Measurements from ENCODE around the gene RER1.

Gene RER1, protein sequence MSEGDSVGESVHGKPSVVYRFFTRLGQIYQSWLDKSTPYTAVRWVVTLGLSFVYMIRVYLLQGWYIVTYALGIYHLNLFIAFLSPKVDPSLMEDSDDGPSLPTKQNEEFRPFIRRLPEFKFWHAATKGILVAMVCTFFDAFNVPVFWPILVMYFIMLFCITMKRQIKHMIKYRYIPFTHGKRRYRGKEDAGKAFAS

DNA sequence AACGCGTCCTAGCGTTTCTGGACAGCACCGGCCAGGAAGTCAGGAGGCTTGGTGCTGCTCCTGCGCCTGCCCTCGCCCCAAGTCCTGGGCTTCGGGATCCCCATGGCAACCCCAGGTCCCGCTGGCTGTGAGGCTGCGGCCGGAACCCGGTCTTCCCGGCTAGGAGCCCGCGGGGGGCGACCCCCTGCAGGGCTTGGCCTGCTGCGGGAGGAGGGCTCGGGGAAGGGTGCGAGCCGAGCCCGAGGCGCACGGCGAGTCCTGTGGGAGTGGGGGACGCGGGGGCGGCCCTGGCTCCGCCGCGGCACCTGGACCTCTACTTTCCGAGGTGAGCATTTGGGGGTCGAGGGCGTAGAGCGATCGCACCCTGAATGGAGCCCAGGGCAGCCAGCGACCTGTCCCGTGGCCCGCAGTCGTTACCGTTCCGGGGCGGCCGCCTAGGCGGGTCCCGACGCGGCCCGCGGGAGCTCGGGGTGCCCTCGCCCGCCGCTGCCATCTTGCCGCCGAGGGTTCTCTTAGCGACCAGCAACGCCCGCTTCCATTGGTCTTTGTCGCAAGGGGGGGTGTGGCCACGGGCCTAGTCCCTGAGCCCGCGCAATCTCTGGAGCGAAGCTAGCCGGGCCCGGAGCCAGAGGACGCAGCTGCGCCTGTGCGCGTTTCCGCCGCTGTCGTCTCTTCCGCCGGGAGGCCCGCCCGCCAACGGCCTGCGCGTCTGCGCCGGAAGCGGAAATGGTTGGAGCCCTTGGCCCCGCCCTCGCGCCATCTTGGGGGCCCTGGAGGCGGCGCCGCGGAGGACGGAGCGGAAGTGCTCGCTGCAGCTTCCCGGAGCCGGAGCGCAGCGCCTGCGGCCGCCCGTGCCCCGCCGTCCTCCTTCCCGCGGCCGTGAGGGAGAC lies at the start of gene RER1, which contains the start of gene MORN1:
Gene RER1, plus strand, starts transcription at position 801 of the 890 bp plus-strand sequence. CDS start 3,950 bp downstream, outside the sequence.
Gene MORN1, minus strand, starts transcription at position 514 of the 890 bp plus-strand sequence. Its CDS starts 21 bp downstream, at position 493.
- DNase-seq (ENCODE audit: low spot score): peak; percentile 99

DNA sequence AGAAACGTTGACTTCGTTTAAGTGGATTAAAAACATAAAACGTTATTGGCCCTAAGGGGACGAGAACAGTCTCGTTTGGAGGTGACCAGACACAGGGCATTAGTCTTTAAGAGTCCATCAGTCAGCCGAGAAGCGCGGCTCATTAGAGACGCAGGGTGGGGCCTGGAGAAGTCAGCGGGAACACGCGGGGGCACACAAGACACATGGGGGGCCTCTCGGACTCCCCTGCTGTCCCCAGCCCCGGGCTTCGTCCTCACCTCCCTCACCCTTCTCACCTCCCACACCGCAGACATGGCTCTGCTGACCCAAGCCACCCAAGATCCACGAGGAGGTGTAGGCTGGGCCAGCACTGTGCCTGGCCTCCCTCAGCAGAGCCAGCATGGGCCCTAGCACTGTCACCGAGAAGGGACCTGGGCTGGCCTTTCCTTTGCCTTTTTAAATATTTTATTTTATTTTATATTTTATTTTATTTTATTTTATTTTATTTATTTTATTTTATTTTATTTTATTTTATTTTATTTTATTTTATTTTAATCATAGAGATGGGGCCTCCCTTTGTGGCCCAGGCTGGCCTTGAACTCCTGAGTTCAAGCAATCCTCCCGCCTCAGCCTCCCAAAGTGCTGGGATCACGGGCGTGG lies 49.1 kb upstream of the RER1 start:
- DNase-seq (ENCODE audit: low spot score): no peak

DNA sequence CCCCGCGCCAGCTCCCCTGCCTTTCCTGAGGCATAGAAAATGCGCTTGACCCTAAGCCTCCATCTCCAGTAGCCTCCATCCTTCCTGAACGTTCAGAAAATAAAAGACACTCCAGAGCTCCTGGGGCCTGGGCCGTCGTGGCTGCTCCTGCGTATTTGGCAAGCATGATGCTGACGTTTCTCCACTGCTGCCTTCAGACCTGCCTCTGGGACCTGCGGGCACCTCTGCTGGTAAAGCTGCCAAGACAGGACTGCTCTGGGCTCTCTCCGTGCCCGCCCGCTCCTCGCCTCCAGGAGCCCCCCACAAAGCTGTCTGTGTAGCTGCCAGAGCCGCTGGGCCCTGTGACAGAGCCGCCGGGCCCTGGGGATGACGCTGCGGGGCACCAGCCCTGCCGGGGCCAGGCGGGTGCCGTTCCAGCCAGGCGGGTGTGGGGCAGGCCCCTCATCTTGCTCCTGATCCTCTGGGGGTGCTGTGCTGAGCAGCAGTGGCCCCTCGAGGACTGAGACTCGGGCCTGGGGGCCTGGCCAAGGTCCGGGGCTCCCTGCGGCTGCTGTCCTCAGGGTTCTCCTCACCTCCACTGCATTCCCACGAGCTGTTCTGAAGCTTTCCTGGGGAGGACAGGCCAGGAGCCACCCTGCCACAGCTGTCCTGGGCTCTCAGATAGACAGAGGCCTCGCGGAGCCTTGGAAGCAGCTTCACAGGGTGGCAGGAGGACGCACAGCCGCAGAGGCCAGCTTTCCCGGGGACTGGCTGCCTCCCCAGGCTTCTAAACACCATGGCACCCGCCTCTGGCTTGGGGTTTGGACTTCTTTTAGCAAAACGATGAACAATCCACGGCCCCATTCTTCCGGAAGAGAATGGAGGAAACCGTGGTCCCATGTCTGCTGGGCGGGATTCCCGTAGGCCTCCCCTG lies 48.4 kb upstream of the RER1 start:
- no peak for DNase-seq (ENCODE audit: low spot score)

DNA sequence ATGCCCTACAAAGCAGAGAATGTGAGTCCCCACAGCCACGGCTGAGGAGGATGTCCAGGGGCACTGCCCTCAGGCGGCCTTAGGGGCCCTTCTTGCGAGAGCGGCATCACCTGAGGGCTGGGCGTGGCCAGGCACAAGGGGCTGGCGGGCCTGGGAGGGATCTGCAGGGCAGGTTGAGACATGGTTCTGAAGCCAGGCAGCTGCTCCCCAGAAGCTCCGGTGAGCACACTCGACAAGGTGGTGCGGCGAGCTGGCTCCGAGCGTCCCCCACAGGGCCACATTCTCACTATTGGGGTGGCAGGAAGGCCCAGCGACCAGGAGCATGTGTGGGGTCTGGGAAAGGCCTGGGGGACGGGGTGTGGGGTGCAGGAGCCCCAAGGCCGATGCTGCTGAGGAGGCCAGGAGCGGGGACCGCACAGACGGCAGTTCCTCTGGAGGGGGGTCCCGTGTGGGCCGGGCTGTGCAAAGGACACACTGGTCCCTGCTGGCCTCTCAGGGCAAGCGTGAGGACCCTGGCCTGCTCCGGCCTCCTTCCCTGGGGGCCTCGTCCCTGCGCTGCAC lies 47.4 kb upstream of the RER1 start:
- no peak for DNase-seq (ENCODE audit: low spot score)

DNA sequence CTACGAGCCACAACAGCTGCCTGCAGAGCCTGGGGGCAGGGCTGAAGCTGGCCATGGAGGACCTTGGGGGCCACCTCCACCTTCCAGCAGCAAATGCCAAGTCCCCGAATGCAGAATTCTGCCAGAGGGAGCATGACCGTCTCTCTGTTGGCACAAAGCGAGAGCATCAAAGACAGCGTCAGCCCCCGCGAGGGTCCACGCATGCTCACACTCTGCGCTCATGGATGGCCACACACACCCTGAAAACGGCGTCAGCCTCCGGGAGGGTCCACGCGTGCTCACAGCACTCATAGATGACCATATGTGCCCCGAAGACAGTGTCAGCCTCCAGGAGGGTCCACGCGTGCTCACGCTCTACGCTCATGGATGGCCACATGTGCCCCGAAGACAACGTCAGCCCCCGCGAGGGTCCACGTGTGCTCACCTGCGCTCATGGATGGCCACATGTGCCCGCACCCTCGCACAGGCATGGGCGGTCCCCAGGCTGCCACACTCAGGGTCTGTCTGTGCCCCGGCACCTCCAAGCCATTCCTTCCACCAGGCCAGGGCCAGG lies 46.8 kb upstream of the RER1 start:
- DNase-seq (ENCODE audit: low spot score): no peak

DNA sequence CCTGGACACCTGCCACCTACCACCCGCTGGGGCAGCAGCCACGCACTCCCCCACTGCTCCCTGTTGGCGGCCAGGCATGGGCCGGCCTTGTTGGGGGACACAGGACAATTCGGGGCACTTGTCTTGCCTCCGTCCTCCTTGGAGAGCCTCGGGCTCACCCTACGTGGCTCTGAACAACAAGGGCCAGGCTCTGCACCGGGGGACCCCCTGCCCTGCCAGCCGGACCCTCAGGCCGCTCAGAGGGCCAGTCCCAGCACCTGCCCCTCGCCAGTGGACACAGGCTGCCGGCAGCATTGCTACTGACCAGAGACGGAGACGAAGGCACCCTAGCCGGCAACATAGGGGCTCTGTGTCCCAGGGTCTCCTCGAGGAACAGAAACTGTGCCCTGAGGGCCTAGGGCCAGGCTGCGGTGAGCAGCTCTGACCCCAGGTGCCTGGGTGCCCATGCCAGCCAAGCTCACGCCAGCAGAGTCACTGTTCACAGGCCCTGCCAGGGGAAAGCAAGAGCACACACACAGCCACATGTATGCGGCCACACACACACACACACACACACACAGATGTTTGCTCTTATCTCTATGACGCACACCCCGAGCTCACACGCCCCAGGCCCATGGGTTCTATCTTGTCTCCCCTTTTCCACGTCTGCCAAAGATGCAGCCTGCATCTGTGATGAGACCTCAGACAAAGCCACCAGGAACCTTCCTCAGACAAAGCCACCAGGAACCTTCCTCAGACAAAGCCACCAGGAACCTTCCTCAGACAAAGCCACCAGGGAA lies 46.2 kb upstream of the RER1 start:
- no peak for DNase-seq (ENCODE audit: low spot score)

DNA sequence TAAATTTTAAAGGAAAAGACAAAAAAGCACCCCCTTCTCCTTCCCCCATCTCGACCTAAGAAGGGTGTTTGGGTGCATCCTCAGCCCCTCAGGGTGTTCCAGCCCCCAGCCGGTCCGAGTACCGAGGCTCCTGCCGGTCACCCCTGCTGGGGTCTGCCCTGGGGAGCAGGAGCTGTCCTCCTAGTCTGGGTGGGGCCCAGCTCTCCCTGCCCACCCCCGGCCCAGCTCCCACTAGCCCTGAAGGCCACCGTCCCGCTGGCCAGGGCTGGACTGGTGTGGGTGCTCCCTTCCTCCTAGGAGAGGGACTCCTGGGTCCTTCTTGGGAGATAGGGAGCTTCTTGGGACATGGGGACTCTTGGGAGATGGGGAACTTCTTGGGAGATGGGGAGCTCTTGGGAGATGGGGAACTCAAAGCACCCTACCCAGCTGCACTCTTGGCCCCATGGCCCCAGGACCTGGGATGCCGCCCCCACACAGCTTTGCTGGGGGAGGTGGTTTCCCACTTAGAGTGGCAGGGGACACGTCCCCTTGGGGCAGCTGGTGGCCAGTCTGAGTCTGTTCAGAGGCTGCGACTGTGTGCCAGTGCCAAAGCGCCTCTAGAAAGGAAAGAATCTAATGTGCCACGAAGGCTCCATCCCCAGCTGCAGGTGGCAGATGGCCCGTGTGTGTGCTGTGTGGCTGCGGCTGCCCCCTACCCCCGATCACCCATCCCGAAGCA lies 44.8 kb upstream of the RER1 start:
- DNase-seq (ENCODE audit: low spot score): no peak

DNA sequence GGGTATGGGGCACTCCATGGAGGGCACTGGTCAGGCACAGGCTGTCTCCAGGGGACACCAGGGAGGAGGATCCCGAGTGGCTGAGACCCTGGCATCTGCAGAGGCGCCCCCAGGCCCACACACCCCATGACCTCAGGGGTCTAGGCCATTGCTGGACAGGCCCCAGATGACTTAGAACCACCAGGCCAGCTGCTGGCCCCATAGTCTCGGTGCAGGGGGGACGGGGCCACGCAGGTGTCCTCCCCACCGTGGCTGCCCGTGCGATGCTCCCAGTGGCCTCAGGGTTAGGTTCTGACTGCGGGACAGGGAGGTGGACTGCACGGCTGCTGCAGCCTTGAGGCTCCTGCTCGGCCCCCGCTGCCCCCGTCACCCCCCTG lies 44.2 kb upstream of the RER1 start:
- DNase-seq (ENCODE audit: low spot score): no peak

DNA sequence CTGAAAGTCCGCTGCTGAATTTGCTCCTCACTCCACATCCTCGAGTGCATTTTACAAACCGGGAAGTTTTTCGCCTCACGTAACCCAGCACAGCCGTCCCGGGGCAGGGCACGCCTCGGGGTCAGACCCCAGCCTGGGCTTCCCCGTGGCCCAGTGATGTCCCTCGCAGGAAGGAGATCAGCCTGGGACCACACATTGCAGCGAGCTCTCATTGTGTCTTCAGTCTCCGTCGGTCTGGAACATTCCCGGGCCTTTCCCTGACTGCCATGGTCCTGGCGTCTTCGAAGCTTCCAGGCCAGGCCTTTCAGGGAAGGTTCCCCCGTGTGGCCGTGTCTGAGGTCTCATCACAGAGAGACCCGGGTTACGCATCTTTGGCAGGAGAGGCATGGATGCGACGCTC lies 43.7 kb upstream of the RER1 start:
- DNase-seq (ENCODE audit: low spot score): no peak

DNA sequence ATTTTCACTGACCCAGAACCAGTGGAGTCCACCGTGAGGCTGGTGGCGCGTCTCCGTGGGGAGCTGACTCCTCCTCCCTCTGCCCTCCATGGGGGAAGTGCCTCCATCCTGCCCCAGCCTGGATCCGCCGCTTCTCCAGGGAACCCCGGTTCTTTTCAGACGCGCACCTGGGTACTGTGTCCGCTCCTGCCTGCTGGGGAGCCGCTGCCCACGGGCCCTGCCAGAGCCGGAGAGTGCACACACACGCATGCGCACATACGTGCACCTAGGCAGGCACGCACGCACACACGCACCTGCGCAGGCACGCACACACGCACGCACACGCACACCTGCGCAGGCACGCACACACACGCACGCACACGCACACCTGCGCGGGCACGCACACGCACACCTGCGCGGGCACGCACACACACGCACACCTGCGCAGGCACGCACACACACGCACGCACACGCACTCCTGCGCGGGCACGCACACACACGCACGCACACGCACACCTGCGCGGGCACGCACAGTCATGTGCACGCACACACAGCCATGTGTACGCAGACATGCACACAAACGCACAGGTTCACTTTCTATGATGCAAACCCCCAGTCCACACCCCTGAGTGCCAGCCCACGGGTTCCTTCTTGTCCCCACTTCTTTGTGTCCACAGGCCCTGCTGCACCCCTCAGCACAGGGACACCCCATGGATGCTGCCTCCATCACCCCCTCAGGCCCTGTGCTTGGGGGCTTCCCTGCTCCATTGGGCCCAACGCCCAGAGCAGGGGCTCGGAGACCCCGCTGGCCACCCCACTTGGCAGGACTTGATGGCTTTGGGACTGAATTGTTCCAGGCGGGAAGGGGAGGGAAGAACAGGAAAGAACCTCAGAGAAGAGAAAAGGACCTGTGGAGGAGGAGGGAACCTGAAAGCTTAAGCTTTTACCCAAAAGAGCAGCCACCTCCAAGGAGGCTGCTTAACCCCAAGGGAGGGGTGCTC lies 43.0 kb upstream of the RER1 start:
- DNase-seq (ENCODE audit: low spot score): no peak

DNA sequence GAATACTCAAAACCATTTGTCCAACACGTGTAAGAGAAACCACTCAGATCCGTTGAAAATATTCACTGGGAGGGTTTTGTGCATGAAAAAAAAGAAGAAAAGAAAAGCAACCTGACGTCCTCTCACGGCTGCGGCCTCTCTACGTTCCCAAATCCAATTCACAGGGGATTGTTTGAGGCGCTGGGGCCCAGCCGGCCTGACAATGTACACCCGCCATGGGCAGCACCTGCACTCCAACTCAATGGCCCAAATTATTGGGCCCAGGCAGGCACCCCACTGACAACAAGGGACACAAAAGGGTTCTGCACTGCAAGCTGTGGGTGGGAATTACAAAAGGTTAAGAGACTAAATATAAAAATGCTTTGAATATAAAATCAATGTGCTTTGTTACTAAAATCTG lies 41.8 kb upstream of the RER1 start:
- no peak for DNase-seq (ENCODE audit: low spot score)

DNA sequence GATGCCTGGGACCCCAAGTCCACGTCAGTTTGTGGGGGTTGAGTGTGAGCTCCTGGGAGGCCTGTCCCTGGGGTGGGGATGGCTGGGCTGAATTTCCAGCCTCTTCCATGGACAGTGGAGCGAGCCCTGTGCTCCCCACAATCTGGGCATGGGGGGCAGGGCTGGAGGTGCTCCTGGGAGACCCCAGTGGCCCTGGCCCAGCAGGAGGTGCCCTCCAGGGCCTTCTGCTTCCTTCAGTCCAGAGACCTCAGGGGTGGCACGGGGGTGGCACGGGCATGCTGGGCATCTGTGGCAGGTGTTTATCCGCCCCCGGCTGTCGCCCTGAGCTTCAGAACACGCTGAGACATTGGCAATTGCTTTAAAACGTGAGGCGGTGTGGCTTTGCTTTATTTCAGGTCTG lies 41.1 kb upstream of the RER1 start:
- DNase-seq (ENCODE audit: low spot score): no peak

DNA sequence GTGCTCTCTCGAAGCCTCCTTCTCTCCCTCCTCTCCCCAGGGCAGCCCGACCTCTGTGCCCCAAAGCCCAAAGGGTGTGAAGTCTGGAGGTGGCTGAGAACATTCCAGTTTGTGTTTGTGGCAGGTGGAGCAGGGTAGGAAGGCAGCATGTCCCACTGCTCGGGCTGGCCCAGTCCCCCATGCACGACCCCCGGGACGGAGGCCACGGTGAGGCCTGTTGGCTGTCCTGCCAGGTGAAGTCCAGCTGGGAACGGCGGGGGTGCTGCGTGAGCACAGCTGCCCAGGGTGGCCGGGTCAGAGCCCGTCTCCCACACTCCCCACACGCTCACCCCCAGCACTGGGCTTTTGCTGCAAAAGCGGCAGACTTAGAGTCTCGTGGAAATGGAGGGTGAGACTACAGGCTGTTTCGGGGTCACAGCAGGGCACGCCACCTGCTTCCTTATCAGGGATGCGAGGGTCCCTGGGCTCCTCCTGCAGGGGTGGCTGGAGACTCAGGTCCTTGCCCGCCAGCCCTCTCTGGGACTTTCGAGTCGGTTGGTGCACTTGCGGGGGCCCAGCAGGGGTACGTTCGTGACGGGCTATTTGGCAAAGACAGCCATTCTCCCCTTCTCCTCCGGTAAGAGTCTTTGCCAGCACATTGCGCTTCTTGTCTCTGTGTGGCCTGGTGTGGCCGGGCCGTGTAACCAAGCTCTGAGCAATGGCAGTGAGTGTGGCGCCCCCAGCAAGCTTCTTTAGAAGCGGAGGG lies 40.6 kb upstream of the RER1 start:
- no peak for DNase-seq (ENCODE audit: low spot score)

DNA sequence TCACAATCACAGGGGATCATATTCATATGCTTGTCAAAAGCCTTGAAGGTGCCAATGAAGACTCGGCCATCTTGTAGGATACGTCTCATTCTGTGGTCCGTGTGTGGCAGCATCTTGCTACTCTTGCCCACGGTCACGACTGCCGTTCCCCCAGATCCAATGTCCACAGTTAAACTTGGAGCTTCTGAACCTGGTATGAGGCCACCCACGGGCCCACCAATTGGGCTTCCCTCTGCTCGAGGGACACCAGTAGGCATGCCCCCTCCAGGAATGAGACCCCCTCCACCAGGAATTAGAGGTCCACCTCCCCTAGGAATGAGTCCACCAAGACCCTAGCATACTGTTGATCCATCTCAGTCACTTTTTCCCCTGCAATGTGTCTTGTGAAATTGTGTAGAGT lies 39.9 kb upstream of the RER1 start:
- DNase-seq (ENCODE audit: low spot score): no peak

DNA sequence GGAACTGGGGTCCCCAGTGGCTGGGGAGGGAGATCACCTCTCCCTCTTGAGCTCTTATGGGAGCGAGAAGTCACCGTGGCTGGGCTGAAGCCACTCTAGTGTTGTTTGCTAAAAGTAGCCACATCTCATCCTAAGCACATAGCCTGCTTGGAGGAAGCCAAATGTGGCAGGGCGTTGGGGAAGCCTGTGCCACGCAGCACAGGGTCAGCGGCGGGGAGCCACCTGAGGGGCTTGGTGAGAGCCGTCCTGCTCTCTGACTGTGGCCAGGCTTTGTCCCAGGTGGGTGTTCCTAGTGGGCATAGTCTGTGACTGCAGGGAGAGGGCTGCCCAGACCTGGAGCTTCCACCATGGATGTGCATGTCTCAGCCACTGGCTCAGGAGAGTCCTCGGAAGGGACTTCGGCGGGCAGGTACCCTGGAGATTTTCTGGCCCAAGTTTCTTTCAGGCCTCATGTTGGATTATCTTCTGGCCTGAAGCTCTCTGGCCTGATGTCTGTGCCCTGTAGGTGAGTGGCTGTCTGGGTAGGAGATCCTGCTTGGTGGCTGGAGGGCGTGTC lies 39.2 kb upstream of the RER1 start:
- DNase-seq (ENCODE audit: low spot score): no peak

DNA sequence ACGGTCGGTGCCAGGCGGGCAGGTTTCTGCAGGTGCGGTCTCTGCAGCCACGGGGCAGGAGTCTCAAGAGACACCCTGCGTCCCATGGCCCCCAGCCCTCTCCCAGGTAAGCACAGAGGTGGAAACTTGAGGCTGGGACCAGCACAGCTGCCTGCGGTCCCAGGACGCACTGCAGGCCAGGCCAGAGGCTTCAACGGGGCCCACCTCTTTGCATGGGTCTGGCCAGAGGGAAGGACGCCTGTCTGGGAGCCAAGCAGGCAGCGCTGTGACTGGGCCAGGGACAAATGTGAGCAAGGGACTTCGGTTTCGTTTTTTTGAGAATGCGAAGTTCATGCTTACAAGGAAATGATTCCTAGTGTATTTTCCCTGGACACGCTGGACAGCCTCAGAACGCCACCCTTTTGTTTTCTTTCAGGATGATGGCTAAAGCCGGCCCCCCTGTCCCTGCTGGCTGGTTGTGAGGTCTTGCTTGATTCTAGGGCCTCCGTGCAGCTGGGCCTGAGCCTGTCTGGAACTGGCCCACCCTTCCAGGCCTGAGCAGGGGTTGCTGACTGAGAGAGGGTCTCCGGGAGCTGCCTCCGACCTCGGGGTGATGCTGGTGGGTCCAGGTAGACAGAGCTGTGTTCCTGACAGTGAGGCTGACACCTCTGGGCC lies 38.6 kb upstream of the RER1 start:
- no peak for DNase-seq (ENCODE audit: low spot score)

Measured in HuH-7 (cell line).